T47D (cell line): ENCODE measurements around the gene XPO4.
"Not testable (repeated sequence)": the region's sequence is repeated elsewhere in the genome, so short reads cannot be mapped to it uniquely, and the experiment has no call there.

ENCODE experiments used
- DNase-seq, 2 experiments: peaks; one replicate each; pipeline versions ENCODE4 v3.0.0 to v3.0.0-alpha.2; 2011 to 2012; ENCODE audit warnings: low read depth in 1 of 2, low spot score in 1 of 2
- JUND ChIP-seq: IDR thresholded peaks from 2 replicates; pipeline ENCODE4 v1.6.1; 2012; ENCODE audit warnings: low read depth
- in situ Hi-C: cut with HindIII; loops from 2 replicates; pipeline ENCODE4 v1.10.0; 2016; ENCODE audit warnings: low sequenced_read_pairs, low pct_unique_long_range_greater_than_20kb

The XPO4 gene

GRCh38 chr13:20873348-20873747 lies 29.2 kb downstream of the XPO4 start:
- no peak for DNase-seq
- in situ Hi-C loops = no loop called here
- no peak for TF ChIP-seq JUND

- TF ChIP-seq JUND = no peak
- no peak for DNase-seq
- in situ Hi-C loops = no loop called here
These were observed 31.7 kb downstream of the XPO4 start for GRCh38 chr13:20870829-20871228.

GRCh38 chr13:20869540-20869939 lies 33.0 kb downstream of the XPO4 start:
- in situ Hi-C loops = no loop called here
- peak; percentile 3 to 5 for DNase-seq
- TF ChIP-seq JUND = no peak

GRCh38 chr13:20867408-20867807 lies 35.1 kb downstream of the XPO4 start:
- in situ Hi-C loops = no loop called here
- TF ChIP-seq JUND = no peak
- no peak for DNase-seq

GRCh38 chr13:20861666-20862065 lies 40.9 kb downstream of the XPO4 start:
- DNase-seq, in situ Hi-C loops: not testable (repeated sequence)

GRCh38 chr13:20860844-20861243 lies 41.7 kb downstream of the XPO4 start:
- no peak for DNase-seq
- no peak for TF ChIP-seq JUND
- in situ Hi-C loops = no loop called here

- no peak for DNase-seq
- TF ChIP-seq JUND = no peak
- in situ Hi-C loops = no loop called here
These were observed 45.9 kb downstream of the XPO4 start for GRCh38 chr13:20856650-20857049.

- TF ChIP-seq JUND = no peak
- DNase-seq = no peak
- in situ Hi-C loops = no loop called here
These were observed 50.6 kb downstream of the XPO4 start for GRCh38 chr13:20851844-20852402.

GRCh38 chr13:20848944-20849343 lies 53.6 kb downstream of the XPO4 start:
- TF ChIP-seq JUND = no peak
- DNase-seq = no peak
- in situ Hi-C loops = no loop called here

- in situ Hi-C loops = no loop called here
- DNase-seq = no peak
- TF ChIP-seq JUND = no peak
These were observed 54.3 kb downstream of the XPO4 start for GRCh38 chr13:20848203-20848602.

- in situ Hi-C loops = no loop called here
- no peak for TF ChIP-seq JUND
- DNase-seq = no peak
These were observed 55.2 kb downstream of the XPO4 start for GRCh38 chr13:20847296-20847695.

- TF ChIP-seq JUND = no peak
- no peak for DNase-seq
- in situ Hi-C loops = no loop called here
These were observed 59.4 kb downstream of the XPO4 start for GRCh38 chr13:20843166-20843565.

- in situ Hi-C loops = no loop called here
- no peak for DNase-seq
- no peak for TF ChIP-seq JUND
These were observed 62.0 kb downstream of the XPO4 start for GRCh38 chr13:20840568-20840967.

GRCh38 chr13:20833900-20834679 lies 68.5 kb downstream of the XPO4 start:
- TF ChIP-seq JUND = no peak
- no peak for DNase-seq
- in situ Hi-C loops = no loop called here
